Loucy (cell line): ENCODE measurements around the gene PNMA1.

Experiments
- H2AFZ ChIP-seq: fragments of 200-600 bp; sonication (generic); 2 replicates; pipeline ENCODE4 v1.6.0; 2016; ENCODE audit warnings: antibody characterized with exemption, mild to moderate bottlenecking, low read length, moderate library complexity
- H3F3A ChIP-seq: fragments of 200-600 bp; 2 replicates; pipeline ENCODE4 v1.6.0; 2016; ENCODE audit warnings: antibody characterized with exemption, low read depth, mild to moderate bottlenecking
- H3K27me3 ChIP-seq: fragments of 200-600 bp; sonication (generic); 2 replicates; pipeline ENCODE4 v1.6.1; 2014; ENCODE audit warnings: low read length, mild to moderate bottlenecking; ENCODE audit not compliant: insufficient read depth, poor library complexity, severe bottlenecking
- H3K36me3 ChIP-seq: fragments of 200-600 bp; sonication (generic); 2 replicates; pipeline ENCODE4 v1.6.1; 2016; ENCODE audit warnings: low read length; ENCODE audit not compliant: insufficient read depth
- H3K4me1 ChIP-seq: fragments of 200-600 bp; sonication (generic); 2 replicates; pipeline ENCODE4 v1.5.1; 2014; ENCODE audit warnings: low read length, mild to moderate bottlenecking; ENCODE audit not compliant: insufficient read depth, poor library complexity, severe bottlenecking
- H3K4me2 ChIP-seq: fragments of 200-600 bp; sonication (generic); 2 replicates; pipeline ENCODE4 v1.6.0; 2014; ENCODE audit warnings: antibody characterized with exemption, low read length, low read depth, mild to moderate bottlenecking; ENCODE audit not compliant: poor library complexity, severe bottlenecking
- H3K4me3 ChIP-seq: fragments of 200-600 bp; sonication (generic); 2 replicates; pipeline ENCODE4 v1.5.1; 2014; ENCODE audit warnings: low read length, mild to moderate bottlenecking, mixed read lengths; ENCODE audit not compliant: poor library complexity, severe bottlenecking
- H3K79me2 ChIP-seq: fragments of 200-600 bp; sonication (generic); 2 replicates; pipeline ENCODE4 v1.6.1; 2014; ENCODE audit warnings: low read length; ENCODE audit not compliant: insufficient read depth
- H3K9ac ChIP-seq: fragments of 200-600 bp; sonication (generic); 2 replicates; pipeline ENCODE4 v1.6.0; 2014; ENCODE audit warnings: mild to moderate bottlenecking, low read depth, low read length, moderate library complexity; ENCODE audit not compliant: poor library complexity, severe bottlenecking
- H3K9me2 ChIP-seq: fragments of 200-600 bp; sonication (generic); replicated peaks from 2 replicates; pipeline ENCODE4 v1.6.1; 2016; ENCODE audit warnings: low read depth, low read length, mixed read lengths
- H3K9me3 ChIP-seq: fragments of 200-600 bp; sonication (generic); 2 replicates; pipeline ENCODE4 v1.6.1; 2014; ENCODE audit warnings: mild to moderate bottlenecking, antibody characterized with exemption, low read length, low read depth; ENCODE audit not compliant: insufficient read depth
- H4K20me1 ChIP-seq: fragments of 200-600 bp; sonication (generic); 2 replicates; pipeline ENCODE4 v1.6.0; 2014; ENCODE audit warnings: antibody characterized with exemption, low read length, mild to moderate bottlenecking; ENCODE audit not compliant: insufficient read depth, poor library complexity, severe bottlenecking
- EZH2phosphoT487 ChIP-seq: fragments of 200-600 bp; IDR thresholded peaks from 2 replicates; pipeline ENCODE4 v1.6.1; 2018; ENCODE audit warnings: antibody characterized with exemption, mild to moderate bottlenecking, moderate library complexity, borderline replicate concordance
- TF ChIP-seq, protein P1 (sequence below): fragments of 200-600 bp; sonication (generic); conservative IDR thresholded peaks from 2 replicates; pipeline ENCODE4 v1.5.1; 2014; ENCODE audit warnings: mild to moderate bottlenecking, antibody characterized with exemption, low read length

Gene PNMA1

DNA sequence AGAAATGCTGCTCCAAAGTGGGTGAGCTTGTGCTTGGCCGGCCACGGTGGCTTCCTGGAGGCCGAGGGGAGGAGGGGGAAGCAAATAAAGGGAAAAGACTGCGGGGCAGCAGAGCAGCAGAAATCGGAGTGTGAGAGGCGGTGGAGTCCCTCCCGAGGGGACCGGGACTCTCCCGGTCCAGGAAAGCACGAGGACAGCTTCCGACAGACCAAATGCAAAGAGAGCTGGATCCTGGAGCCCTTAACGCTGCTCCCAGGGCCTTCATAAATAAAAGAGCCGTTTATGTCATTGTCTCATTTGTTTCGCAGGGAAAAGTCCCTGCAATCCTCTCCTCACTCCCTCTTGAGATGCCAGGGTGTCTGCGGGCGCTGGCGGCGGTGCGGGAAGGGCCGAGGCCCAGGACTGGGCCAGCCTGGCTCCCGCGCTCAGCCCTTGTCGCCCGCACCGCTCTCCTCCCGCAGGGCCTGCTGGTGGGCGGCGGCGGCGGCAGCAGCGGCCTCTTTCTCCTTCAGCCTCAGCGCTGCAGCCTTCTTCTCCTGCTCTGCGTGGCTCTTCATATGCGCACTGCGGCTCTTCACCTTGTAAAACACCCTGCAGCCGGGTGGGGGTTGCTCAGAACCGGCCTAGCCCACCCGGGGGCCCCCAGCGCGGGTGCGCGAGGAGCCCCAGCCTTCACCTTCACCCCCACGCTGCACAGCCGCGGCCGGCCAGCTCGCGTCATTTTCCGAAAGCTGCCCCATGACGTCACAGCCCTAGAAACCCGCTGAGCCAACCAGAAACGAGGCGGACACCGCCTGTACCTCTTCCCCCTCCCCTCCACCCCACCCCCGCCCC is 4.5 kb upstream of the PNMA1 start:
- Histone ChIP-seq H3K4me2 (no peak overlapping the region), H3K4me1 (peaks cover 5% of the 10 kb centered on the region), H3K9ac (no peak overlapping the region), H3K79me2 (peaks cover 2% of the 10 kb centered on the region), H4K20me1 (peaks cover 6% of the 10 kb centered on the region), H3K9me2 (no peaks in the 10 kb centered on the region), H3K9me3 (no peaks in the 10 kb centered on the region), H2AFZ (no peak overlapping the region), H3F3A (peaks cover 8% of the 10 kb centered on the region; the same call in 1 of the 2 replicates), H3K36me3 (peaks cover 76% of the 10 kb centered on the region; the same call in 1 of the 2 replicates), H3K4me3 (no peak overlapping the region), H3K27me3 (no peaks in the 10 kb centered on the region)
- TF ChIP-seq EZH2phosphoT487: no peak
- TF ChIP-seq, protein P1, sequence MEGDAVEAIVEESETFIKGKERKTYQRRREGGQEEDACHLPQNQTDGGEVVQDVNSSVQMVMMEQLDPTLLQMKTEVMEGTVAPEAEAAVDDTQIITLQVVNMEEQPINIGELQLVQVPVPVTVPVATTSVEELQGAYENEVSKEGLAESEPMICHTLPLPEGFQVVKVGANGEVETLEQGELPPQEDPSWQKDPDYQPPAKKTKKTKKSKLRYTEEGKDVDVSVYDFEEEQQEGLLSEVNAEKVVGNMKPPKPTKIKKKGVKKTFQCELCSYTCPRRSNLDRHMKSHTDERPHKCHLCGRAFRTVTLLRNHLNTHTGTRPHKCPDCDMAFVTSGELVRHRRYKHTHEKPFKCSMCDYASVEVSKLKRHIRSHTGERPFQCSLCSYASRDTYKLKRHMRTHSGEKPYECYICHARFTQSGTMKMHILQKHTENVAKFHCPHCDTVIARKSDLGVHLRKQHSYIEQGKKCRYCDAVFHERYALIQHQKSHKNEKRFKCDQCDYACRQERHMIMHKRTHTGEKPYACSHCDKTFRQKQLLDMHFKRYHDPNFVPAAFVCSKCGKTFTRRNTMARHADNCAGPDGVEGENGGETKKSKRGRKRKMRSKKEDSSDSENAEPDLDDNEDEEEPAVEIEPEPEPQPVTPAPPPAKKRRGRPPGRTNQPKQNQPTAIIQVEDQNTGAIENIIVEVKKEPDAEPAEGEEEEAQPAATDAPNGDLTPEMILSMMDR: no peak

DNA sequence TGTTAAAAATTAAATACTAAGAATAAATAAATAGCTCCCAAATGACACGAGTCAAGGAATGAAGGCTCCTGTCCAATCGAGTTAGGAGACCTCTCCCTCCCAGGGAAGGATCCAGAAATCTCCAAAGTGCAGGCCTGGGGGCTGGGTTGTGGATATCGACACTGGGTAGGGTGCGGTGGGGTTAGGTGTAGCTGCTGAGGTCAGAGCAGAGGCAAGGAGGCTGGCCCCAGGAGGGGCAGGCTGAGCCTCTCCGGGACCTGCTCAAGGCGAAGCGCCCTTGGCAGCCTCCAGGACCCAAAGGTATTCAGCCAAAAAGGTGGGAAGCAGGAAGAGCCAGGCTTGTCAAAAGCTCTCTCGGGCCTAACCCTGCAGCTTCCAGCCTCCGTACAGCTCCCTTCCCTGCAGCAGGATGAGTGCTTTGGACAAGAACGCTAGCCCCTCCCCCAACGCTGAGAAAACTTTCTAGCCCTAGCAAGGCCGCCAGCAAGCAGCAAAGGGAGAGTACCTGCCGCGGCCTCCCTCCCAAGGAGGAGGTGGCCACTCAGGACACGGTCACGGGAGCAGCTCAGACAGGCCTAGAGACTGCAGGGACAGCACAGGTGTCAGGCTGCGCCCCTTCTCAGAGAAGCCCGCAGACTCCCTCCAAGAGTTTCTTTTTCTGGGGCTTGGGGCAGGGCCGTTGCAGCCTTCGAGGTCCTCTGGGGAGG is 3.7 kb upstream of the PNMA1 start:
- peaks cover 8% of the 10 kb centered on the region; the same call in 1 of the 2 replicates for H3F3A ChIP-seq
- no peaks in the 10 kb centered on the region for H3K9me2 ChIP-seq
- H3K9ac ChIP-seq: no peak overlapping the region
- no peak for TF ChIP-seq EZH2phosphoT487
- TF ChIP-seq, protein P1: no peak
- H4K20me1 ChIP-seq: peaks cover 6% of the 10 kb centered on the region
- peaks cover 9% of the 10 kb centered on the region for H3K79me2 ChIP-seq
- H3K27me3 ChIP-seq: no peaks in the 10 kb centered on the region
- peaks cover 69% of the 10 kb centered on the region; the same call in 1 of the 2 replicates for H3K36me3 ChIP-seq
- no peak overlapping the region for H3K4me2 ChIP-seq
- H3K9me3 ChIP-seq: no peaks in the 10 kb centered on the region
- H3K4me3 ChIP-seq: no peak overlapping the region
- H2AFZ ChIP-seq: no peak overlapping the region
- H3K4me1 ChIP-seq: peaks cover 5% of the 10 kb centered on the region

DNA sequence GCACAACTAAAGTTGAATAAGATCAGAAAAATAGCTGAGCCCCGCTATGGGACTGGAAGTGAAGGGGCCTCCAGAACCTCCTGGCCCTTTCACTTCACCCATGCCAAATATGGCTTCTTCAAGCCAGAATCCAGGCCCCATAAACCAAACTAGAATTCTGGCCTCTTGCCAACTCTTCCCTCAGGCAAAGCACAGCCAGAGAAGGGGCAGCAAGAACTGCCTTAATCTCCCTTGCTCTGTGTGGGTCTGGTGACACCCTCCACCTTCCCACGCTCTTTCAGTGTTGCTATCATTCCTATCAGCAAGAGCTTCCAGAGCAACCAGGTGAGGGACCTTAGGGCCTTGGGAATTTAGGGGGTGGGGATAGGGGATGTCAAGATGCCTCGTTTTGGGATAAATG is 3.1 kb upstream of the PNMA1 start:
- Histone ChIP-seq H3K27me3 (no peaks in the 10 kb centered on the region), H4K20me1 (peaks cover 7% of the 10 kb centered on the region), H3K9me3 (no peaks in the 10 kb centered on the region), H3F3A (peaks cover 8% of the 10 kb centered on the region; the same call in 1 of the 2 replicates), H3K4me3 (no peak overlapping the region), H3K4me2 (no peak overlapping the region), H3K4me1 (peaks cover 6% of the 10 kb centered on the region), H2AFZ (no peak overlapping the region), H3K79me2 (peaks cover 15% of the 10 kb centered on the region), H3K9ac (no peak overlapping the region), H3K36me3 (peaks cover 63% of the 10 kb centered on the region; the same call in 1 of the 2 replicates), H3K9me2 (no peaks in the 10 kb centered on the region)
- TF ChIP-seq, protein P1: no peak
- no peak for TF ChIP-seq EZH2phosphoT487
